ENCODE data around the gene AFAP1. TPM values are rescaled to one million over a fixed set of nuclear protein-coding genes. Genes with fewer than 3 reads are reported as not detected.

Gene AFAP1
- total RNA-seq, 1 donor from 2014 or later = 6.7 TPM

- no peak overlapping the region for H3K4me3 Mint-ChIP-seq
- H3K27ac Mint-ChIP-seq = no peak overlapping the region
- H3K79me2 ChIP-seq (ENCODE audit: low read depth) = no peaks in the 10 kb centered on the region
- no peaks in the 10 kb centered on the region for H3K27me3 ChIP-seq
- H3K27me3 Mint-ChIP-seq (ENCODE audit: insufficient read depth, low read depth) = peaks cover 21% of the 10 kb centered on the region
- peaks cover 4% of the 10 kb centered on the region for H3K9me3 Mint-ChIP-seq
- no peak overlapping the region for H3K9ac ChIP-seq
- no peak overlapping the region for H3K4me3 ChIP-seq
- H3K4me1 ChIP-seq = peaks cover 16% of the 10 kb centered on the region
- no peaks in the 10 kb centered on the region for H3K36me3 Mint-ChIP-seq
- no peak overlapping the region for H3K27ac ChIP-seq
- H2AFZ ChIP-seq (replicated peaks) = no peak overlapping the region
- H3K36me3 ChIP-seq = no peaks in the 10 kb centered on the region
- TF ChIP-seq EZH2phosphoT487 (IDR thresholded peaks at IDR 0.05) = no peak
- H4K20me1 ChIP-seq (ENCODE audit: low read depth) = peaks cover 16% of the 10 kb centered on the region
- DNase-seq (ENCODE audit: low spot score) = no peak
- H3K4me2 ChIP-seq = no peak overlapping the region
- H3F3A ChIP-seq (ENCODE audit: low read depth) = peaks cover 12% of the 10 kb centered on the region
- H3K9me3 ChIP-seq (ENCODE audit: low read depth) = no peaks in the 10 kb centered on the region
- peaks cover 26% of the 10 kb centered on the region for H3K4me1 Mint-ChIP-seq
These were observed 185.7 kb downstream of the AFAP1 start for GRCh38 chr4:7753931-7754465.

GRCh38 chr4:7753271-7753670 is 186.4 kb downstream of the AFAP1 start:
- H3K27me3 ChIP-seq = no peaks in the 10 kb centered on the region
- Mint-ChIP-seq H3K27ac (no peak overlapping the region), H3K36me3 (no peaks in the 10 kb centered on the region), H3K4me3 (no peak overlapping the region), H3K4me1 (peaks cover 20% of the 10 kb centered on the region), H3K27me3 (ENCODE audit: insufficient read depth, low read depth) (peaks cover 18% of the 10 kb centered on the region), H3K9me3 (peaks cover 1% of the 10 kb centered on the region)
- H4K20me1 ChIP-seq (ENCODE audit: low read depth) = peaks cover 11% of the 10 kb centered on the region
- peaks cover 10% of the 10 kb centered on the region for H3K4me1 ChIP-seq
- H3K4me2 ChIP-seq = no peak overlapping the region
- H2AFZ ChIP-seq (replicated peaks) = no peak overlapping the region
- no peaks in the 10 kb centered on the region for H3K79me2 ChIP-seq (ENCODE audit: low read depth)
- no peak for TF ChIP-seq EZH2 (IDR thresholded peaks at IDR 0.05)
- H3K9me3 ChIP-seq (ENCODE audit: low read depth) = no peaks in the 10 kb centered on the region
- peaks cover 8% of the 10 kb centered on the region for H3F3A ChIP-seq (ENCODE audit: low read depth)
- H3K4me3 ChIP-seq = no peak overlapping the region
- no peak overlapping the region for H3K9ac ChIP-seq
- no peak for DNase-seq (ENCODE audit: low spot score)
- H3K36me3 ChIP-seq = no peaks in the 10 kb centered on the region
- H3K27ac ChIP-seq = no peak overlapping the region

- Mint-ChIP-seq H3K36me3 (no peaks in the 10 kb centered on the region), H3K27me3 (ENCODE audit: insufficient read depth, low read depth) (peaks cover 18% of the 10 kb centered on the region), H3K4me3 (no peak overlapping the region), H3K4me1 (peaks cover 14% of the 10 kb centered on the region), H3K27ac (no peak overlapping the region), H3K9me3 (no peaks in the 10 kb centered on the region)
- DNase-seq (ENCODE audit: low spot score) = no peak
- Histone ChIP-seq H3K4me1 (peaks cover 4% of the 10 kb centered on the region), H3K4me3 (no peak overlapping the region), H3K36me3 (no peaks in the 10 kb centered on the region), H3K79me2 (ENCODE audit: low read depth) (no peaks in the 10 kb centered on the region), H3K4me2 (no peak overlapping the region), H3F3A (ENCODE audit: low read depth) (peaks cover 2% of the 10 kb centered on the region), H2AFZ (replicated peaks) (no peak overlapping the region), H3K27ac (no peak overlapping the region), H3K27me3 (no peaks in the 10 kb centered on the region), H3K9me3 (ENCODE audit: low read depth) (no peaks in the 10 kb centered on the region), H4K20me1 (ENCODE audit: low read depth) (peaks cover 5% of the 10 kb centered on the region), H3K9ac (no peak overlapping the region)
- no peak for TF ChIP-seq EZH2phosphoT487 (IDR thresholded peaks at IDR 0.05)
- no peak for TF ChIP-seq CTCF (IDR thresholded peaks at IDR 0.05)
- no peak for TF ChIP-seq EZH2 (IDR thresholded peaks at IDR 0.05)
These were observed 187.0 kb downstream of the AFAP1 start for GRCh38 chr4:7752649-7753048.

GRCh38 chr4:7750972-7751371 is 188.7 kb downstream of the AFAP1 start:
- H3K27ac ChIP-seq = no peak overlapping the region
- H3K36me3 ChIP-seq = no peaks in the 10 kb centered on the region
- H3K4me1 ChIP-seq = no peaks in the 10 kb centered on the region
- H3K36me3 Mint-ChIP-seq = no peaks in the 10 kb centered on the region
- H3K27me3 ChIP-seq = no peaks in the 10 kb centered on the region
- no peak overlapping the region for H3K27ac Mint-ChIP-seq
- no peak overlapping the region for H3K4me3 ChIP-seq
- no peak overlapping the region for H3K4me3 Mint-ChIP-seq
- H3K27me3 Mint-ChIP-seq (ENCODE audit: insufficient read depth, low read depth) = peaks cover 19% of the 10 kb centered on the region
- H3K9ac ChIP-seq = no peak overlapping the region
- no peaks in the 10 kb centered on the region for H3F3A ChIP-seq (ENCODE audit: low read depth)
- H3K79me2 ChIP-seq (ENCODE audit: low read depth) = no peaks in the 10 kb centered on the region
- TF ChIP-seq CTCF (IDR thresholded peaks at IDR 0.05) (no peak), EZH2 (IDR thresholded peaks at IDR 0.05) (no peak), EZH2phosphoT487 (IDR thresholded peaks at IDR 0.05) (no peak)
- H2AFZ ChIP-seq (replicated peaks) = no peak overlapping the region
- H3K4me1 Mint-ChIP-seq = peaks cover 2% of the 10 kb centered on the region
- H3K9me3 ChIP-seq (ENCODE audit: low read depth) = no peaks in the 10 kb centered on the region
- H3K9me3 Mint-ChIP-seq = no peaks in the 10 kb centered on the region
- H3K4me2 ChIP-seq = no peak overlapping the region
- no peaks in the 10 kb centered on the region for H4K20me1 ChIP-seq (ENCODE audit: low read depth)
- no peak for DNase-seq (ENCODE audit: low spot score)

Data from neural progenitor cell (in vitro differentiated cells).